Sigmoid colon (tissue), 4 donors: ENCODE data around the gene GLCCI1.

Experiments used
- CTCF ChIP-seq, 4 experiments: fragments of 450-650 bp in 3 of 4; fragments of 200-600 bp in 1 of 4; IDR thresholded peaks; one replicate each; pipeline ENCODE4 v1.5.1; 2016 to 2019; ENCODE audit warnings: antibody characterized with exemption in 4 of 4, mild to moderate bottlenecking in 3 of 4, moderate library complexity in 2 of 4
- EP300 ChIP-seq, 4 donors: sonication (generic); formaldehyde crosslinking; IDR thresholded peaks; one replicate each; pipeline ENCODE4 v1.6.1; 2017; ENCODE audit warnings: antibody characterized with exemption in 4 of 4
- POLR2A ChIP-seq, 2 donors: fragments of 450-650 bp; IDR thresholded peaks; one replicate each; pipeline ENCODE4 v1.6.1; 2016; ENCODE audit warnings: antibody characterized with exemption in 2 of 2, mild to moderate bottlenecking in 2 of 2, moderate library complexity in 2 of 2

- no peak for TF ChIP-seq EP300 (IDR thresholded peaks at IDR 0.05)
- TF ChIP-seq CTCF (IDR thresholded peaks at IDR 0.05) = no peak
- no peak for TF ChIP-seq POLR2A (IDR thresholded peaks at IDR 0.05)
Observed at GRCh38 chr7:8113184-8113583, 144.6 kb downstream of the GLCCI1 start.
